K562 (cell line): ENCODE measurements around the gene CBLN2. TPM values are rescaled to one million over a fixed set of nuclear protein-coding genes. Genes with fewer than 3 reads are reported as not detected.

Experiments used
- ATAC-seq: fragments of 200-7000 bp; cut with Tn5 transposase; 3 replicates; pipeline ENCODE4 v1.9.1; 2020; ENCODE audit warnings: moderate library complexity
- BruUV-seq: library from RNA; stranded (reverse); fragments of 400-500 nt; replicated peaks from 2 replicates; lab custom pipeline; 2021; lab: Mats Ljungman, UMichigan
- CTCF ChIA-PET: fragments of 300-600 bp; formaldehyde crosslinking; extraction: SDS; loops from one replicate; lab custom pipeline; 2021; ENCODE audit warnings: low intra/inter-chr PET ratio; lab: Yijun Ruan, JAX
- POLR2A ChIA-PET: fragments of 300-600, 350-650 bp; sonication (Branson Sonifier 250); formaldehyde crosslinking; extraction: SDS; loops from one replicate; lab custom pipeline; 2021; ENCODE audit warnings: antibody characterized with exemption, inconsistent platforms; lab: Yijun Ruan, JAX
- DNase-seq, 4 experiments: peaks; one replicate each; pipeline versions ENCODE4 v3.0.0 to v3.0.0-alpha.2; 2011 to 2018; ENCODE audit warnings: low spot score in 3 of 4, mixed read lengths in 3 of 4; ENCODE audit errors: extremely low read depth in 1 of 4
- FAIRE-seq: peaks from 2 replicates; lab custom pipeline; 2011; peaks lifted over from hg19 to GRCh38; lab: Jason Lieb, UNC
- H2AFZ ChIP-seq: 2 replicates; pipeline ENCODE4 v1.6.0; 2011; ENCODE audit warnings: low read depth, low read length, control low read depth, inconsistent platforms
- H3K27ac ChIP-seq: fragments of 200-600 bp; 3 replicates; pipeline ENCODE4 v1.8.0; 2011; ENCODE audit warnings: low read depth, mild to moderate bottlenecking, control low read depth, inconsistent platforms, low read length, moderate library complexity, mixed read lengths; ENCODE audit errors: extremely low read depth
- H3K27me3 ChIP-seq, 2 experiments: fragments of 300-600 bp in 1 of 2; 2 replicates in 1 of 2; 3 replicates in 1 of 2; pipeline versions ENCODE4 v1.6.0 to v1.8.0; 2011; ENCODE audit warnings: inconsistent platforms in 2 of 2, low read length in 2 of 2, mild to moderate bottlenecking in 1 of 2, mixed read lengths in 1 of 2, moderate library complexity in 1 of 2; ENCODE audit not compliant: control insufficient read depth in 2 of 2, insufficient read depth in 2 of 2
- H3K36me3 ChIP-seq: fragments of 300-600 bp; 3 replicates; pipeline ENCODE4 v1.8.0; 2011; ENCODE audit warnings: mild to moderate bottlenecking, low read length, inconsistent platforms; ENCODE audit not compliant: control insufficient read depth, insufficient read depth
- H3K4me1 ChIP-seq, 2 experiments: fragments of 200-600 bp in 1 of 2; replicated peaks in 1 of 2; 2 replicates in 1 of 2; 3 replicates in 1 of 2; pipeline versions ENCODE4 v1.5.1 to v1.8.0; 2011; ENCODE audit warnings: inconsistent platforms in 2 of 2, low read length in 2 of 2, mild to moderate bottlenecking in 1 of 2, mixed read lengths in 1 of 2, moderate library complexity in 1 of 2; ENCODE audit not compliant: control insufficient read depth in 2 of 2, insufficient read depth in 2 of 2
- H3K4me2 ChIP-seq: 2 replicates; pipeline ENCODE4 v1.6.1; 2011; ENCODE audit warnings: low read length, control low read depth, inconsistent platforms, mixed read lengths; ENCODE audit not compliant: insufficient read depth
- H3K4me3 ChIP-seq: fragments of 200-600 bp; sonication (generic), shearing (Covaris generic); 2 replicates; pipeline ENCODE4 v1.5.1; 2016; ENCODE audit warnings: control low read depth, inconsistent platforms
- H3K79me2 ChIP-seq: fragments of 200-600 bp; 3 replicates; pipeline ENCODE4 v1.8.0; 2011; ENCODE audit warnings: low read length, inconsistent platforms; ENCODE audit not compliant: control insufficient read depth, insufficient read depth
- H3K9ac ChIP-seq, 2 experiments: 2 replicates each; pipeline versions ENCODE4 v1.6.0 to v1.6.1; 2011; ENCODE audit warnings: low read depth in 2 of 2, low read length in 2 of 2, control low read depth in 1 of 2, inconsistent platforms in 1 of 2, mild to moderate bottlenecking in 1 of 2, mixed read lengths in 1 of 2; ENCODE audit not compliant: insufficient read depth in 1 of 2
- H3K9me1 ChIP-seq: one replicate; pipeline ENCODE4 v1.6.0; 2011; ENCODE audit warnings: inconsistent platforms, mild to moderate bottlenecking, low read length, moderate library complexity; ENCODE audit not compliant: control insufficient read depth, insufficient read depth
- H3K9me3 ChIP-seq: replicated peaks from 2 replicates; pipeline ENCODE4 v1.5.1; 2011; ENCODE audit warnings: low read depth, low read length, inconsistent platforms; ENCODE audit not compliant: control insufficient read depth, insufficient read depth
- H4K20me1 ChIP-seq: replicated peaks from 2 replicates; pipeline ENCODE4 v1.6.1; 2011; ENCODE audit warnings: low read length, inconsistent platforms, mixed read lengths; ENCODE audit not compliant: control insufficient read depth, insufficient read depth
- AFF1 ChIP-seq, 2 experiments: fragments of 450-650 bp; IDR thresholded peaks; 2 replicates each; pipeline ENCODE4 v1.6.1; 2018; ENCODE audit warnings: mild to moderate bottlenecking in 2 of 2, low read depth in 1 of 2; ENCODE audit not compliant: partially characterized antibody in 2 of 2
- MTF1 ChIP-seq: fragments of 250-450 bp; sonication (Bioruptor Pico); IDR thresholded peaks from 2 replicates; pipeline ENCODE4 v1.9.0; 2021; ENCODE audit warnings: moderate library complexity, mild to moderate bottlenecking, inconsistent platforms, borderline replicate concordance
- SMARCE1 ChIP-seq: fragments of 450-650 bp; IDR thresholded peaks from 2 replicates; pipeline ENCODE4 v1.7.1; 2016; ENCODE audit warnings: mild to moderate bottlenecking
- SUPT5H ChIP-seq: fragments of 450-650 bp; IDR thresholded peaks from 2 replicates; pipeline ENCODE4 v1.6.1; 2016
- ZNF318 ChIP-seq, 2 experiments: fragments of 450-650 bp; IDR thresholded peaks; 2 replicates each; pipeline ENCODE4 v1.6.1; 2016; ENCODE audit warnings: mild to moderate bottlenecking in 2 of 2, borderline replicate concordance in 1 of 2, low read depth in 1 of 2, moderate library complexity in 1 of 2
- ZNF436 ChIP-seq: fragments of 250-450, 450-650 bp; sonication (Bioruptor Pico); formaldehyde crosslinking; IDR thresholded peaks from 2 replicates; pipeline ENCODE4 v1.7.0; 2020; ENCODE audit warnings: mild to moderate bottlenecking
- WGBS: fragments of 100-300 bp; shearing (Covaris generic); methylation state at CpG from one replicate; pipeline ENCODE4 v1.1.6; 2016; ENCODE audit warnings: low coverage, mixed read lengths; ENCODE audit not compliant: insufficient coverage; ENCODE audit errors: missing lambda C conversion rate; 5-methylcytosine and 5-hydroxymethylcytosine counted together
- in situ Hi-C: fragments of 300-500 bp; cut with MboI; formaldehyde crosslinking; loops from 4 replicates; pipeline ENCODE4 v1.15.0; 2018; ENCODE audit warnings: inconsistent platforms, mixed read lengths
- intact Hi-C: fragments of 100-400 bp; cut with micrococcal nuclease; formaldehyde crosslinking; loops from 2 replicates; pipeline ENCODE4 v1.14.2; 2022
- polyA plus RNA-seq, 8 experiments: library from polyadenylated mRNA; depleted of rRNA in 4 of 8; stranded (reverse) in 5 of 8; unstranded in 3 of 8; fragments of >200 nt; fragmentation: Nextera tagmentation in 2 of 8; fragmentation: Illumina TruSeq in 1 of 8; extraction: Ambion mirVana in 2 of 8; extraction: Trizol in 1 of 8; gene quantifications; 2 replicates each; pipeline versions ENCODE4 v1.2.1 to v1.2.3, GENCODE V29; 2011 to 2014; ENCODE audit warnings: inconsistent platforms in 1 of 8, missing spikeins in 1 of 8
- total RNA-seq, 7 experiments: library from RNA; depleted of rRNA in 6 of 7; stranded (reverse); fragments of >200 nt in 6 of 7; fragmentation: Illumina TruSeq in 2 of 7; extraction: Trizol in 2 of 7; gene quantifications; 2 replicates each; pipeline versions ENCODE4 v1.2.1 to v1.2.3, GENCODE V29; 2011 to 2021; ENCODE audit warnings: low replicate concordance in 1 of 7

Gene CBLN2
- total and polyA plus RNA-seq, 9 of the 15 experiments (the other 6 are each of a cell fraction or from before 2014, with no cell fraction given), result not detected

DNA sequence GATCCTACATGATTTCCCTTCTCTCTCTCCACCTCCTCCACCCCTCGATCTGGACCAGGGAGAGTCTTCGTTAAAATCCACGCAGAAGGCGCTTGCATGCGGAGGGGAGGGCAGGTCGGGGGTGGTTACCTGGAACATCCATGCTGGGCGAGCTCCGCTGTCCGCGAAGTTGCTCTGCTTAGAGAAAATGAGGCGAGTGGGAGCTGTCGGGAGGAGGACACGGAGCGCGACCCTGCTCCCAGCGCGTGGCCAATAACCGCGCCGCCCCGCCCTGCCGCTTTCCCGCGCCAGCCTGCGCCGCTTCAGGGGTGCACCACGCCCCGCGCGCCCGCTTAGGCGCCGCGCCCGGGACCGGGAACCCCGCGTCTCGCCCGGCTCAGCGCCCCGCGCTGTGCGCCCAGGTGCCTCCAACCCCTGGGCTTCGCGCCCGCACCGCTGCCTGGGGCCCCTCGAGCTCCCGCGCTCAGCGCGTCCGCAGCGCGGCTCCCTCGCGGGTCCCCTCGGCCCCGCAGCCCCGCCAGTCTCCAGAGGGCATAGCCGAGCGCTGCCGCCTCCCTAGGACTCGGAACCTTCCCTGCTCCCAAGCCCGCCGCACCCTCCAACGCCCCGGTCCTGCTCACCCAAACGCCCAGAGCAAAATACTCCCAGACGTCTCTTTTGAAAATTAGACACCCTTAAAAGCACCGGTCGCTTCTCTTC is 636 bp downstream of the CBLN2 start (continued):
- no peak for TF ChIP-seq AFF1 (IDR thresholded peaks at IDR 0.05; ENCODE audit: low read depth in 1 of 2, partially characterized antibody in 2 of 2)
- TF ChIP-seq SMARCE1, result no peak
- no peak for TF ChIP-seq MTF1 (CRISPR knock-in tag)

DNA sequence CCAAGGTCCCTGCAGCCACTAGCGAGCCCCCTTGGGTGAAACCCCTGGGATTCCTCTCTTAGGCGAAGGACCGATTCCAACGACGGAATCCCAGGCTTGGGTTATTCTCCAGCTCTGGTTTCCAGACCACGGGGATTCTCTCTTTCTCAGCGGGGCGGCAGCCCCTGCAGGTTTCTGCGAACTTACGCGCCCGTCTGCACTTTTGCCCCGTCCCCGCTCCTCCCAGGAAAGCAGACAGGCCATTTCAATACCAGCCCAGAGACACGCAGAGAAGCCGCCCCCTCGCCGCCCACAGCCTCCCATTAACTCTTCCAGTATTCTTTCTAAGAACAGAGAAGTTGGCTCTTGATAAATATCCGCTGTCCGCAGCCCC is 1.2 kb downstream of the CBLN2 start:
- WGBS, result 4% methylated on average over 17 of the region's 20 CpGs
- Histone ChIP-seq H4K20me1 (no peaks in the 10 kb centered on the region), H3K4me1 (no peaks in the 10 kb centered on the region), H3K9ac (no peak overlapping the region), H3K4me2 (no peak overlapping the region), H2AFZ (no peak overlapping the region), H3K79me2 (no peaks in the 10 kb centered on the region), H3K9me1 (no peaks in the 10 kb centered on the region), H3K4me3 (no peak overlapping the region), H3K36me3 (no peaks in the 10 kb centered on the region), H3K27ac (no peak overlapping the region), H3K27me3 (no peaks in the 10 kb centered on the region), H3K9me3 (no peaks in the 10 kb centered on the region)
- FAIRE-seq, result no peak
- intact Hi-C loops, result no loop called here
- no TSS peak for BruUV-seq
- DNase-seq, result no peak
- ChIA-PET POLR2A (no interaction called here), CTCF (no interaction called here)
- no peak for ATAC-seq
- in situ Hi-C loops, result no loop called here
- TF ChIP-seq ZNF436 (CRISPR knock-in tag) (no peak), SUPT5H (no peak), ZNF318 (IDR thresholded peaks at IDR 0.05; ENCODE audit: borderline replicate concordance in 1 of 2, low read depth in 1 of 2) (no peak)
